ENCODE measurements around the gene GRIA2.

DNA sequence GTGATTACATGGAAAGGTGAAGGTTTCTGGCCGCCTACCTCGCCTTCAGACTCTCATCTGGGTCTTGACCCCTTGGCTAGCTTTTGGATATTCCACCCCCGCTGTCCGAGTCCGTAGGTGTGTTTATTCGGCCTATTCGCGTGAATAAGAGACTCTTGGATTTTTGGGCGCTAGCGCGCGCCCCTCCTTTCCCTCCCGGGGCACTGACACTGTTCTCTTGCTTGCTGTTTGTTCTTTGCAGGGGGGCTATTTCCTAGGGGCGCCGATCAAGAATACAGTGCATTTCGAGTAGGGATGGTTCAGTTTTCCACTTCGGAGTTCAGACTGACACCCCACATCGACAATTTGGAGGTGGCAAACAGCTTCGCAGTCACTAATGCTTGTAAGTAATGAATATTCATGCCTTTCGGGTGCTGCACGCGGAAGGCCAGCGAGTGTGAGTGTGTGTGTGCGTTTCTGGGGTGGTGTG is 932 bp downstream of the GRIA2 start:
- TF ChIP-seq, protein P1, sequence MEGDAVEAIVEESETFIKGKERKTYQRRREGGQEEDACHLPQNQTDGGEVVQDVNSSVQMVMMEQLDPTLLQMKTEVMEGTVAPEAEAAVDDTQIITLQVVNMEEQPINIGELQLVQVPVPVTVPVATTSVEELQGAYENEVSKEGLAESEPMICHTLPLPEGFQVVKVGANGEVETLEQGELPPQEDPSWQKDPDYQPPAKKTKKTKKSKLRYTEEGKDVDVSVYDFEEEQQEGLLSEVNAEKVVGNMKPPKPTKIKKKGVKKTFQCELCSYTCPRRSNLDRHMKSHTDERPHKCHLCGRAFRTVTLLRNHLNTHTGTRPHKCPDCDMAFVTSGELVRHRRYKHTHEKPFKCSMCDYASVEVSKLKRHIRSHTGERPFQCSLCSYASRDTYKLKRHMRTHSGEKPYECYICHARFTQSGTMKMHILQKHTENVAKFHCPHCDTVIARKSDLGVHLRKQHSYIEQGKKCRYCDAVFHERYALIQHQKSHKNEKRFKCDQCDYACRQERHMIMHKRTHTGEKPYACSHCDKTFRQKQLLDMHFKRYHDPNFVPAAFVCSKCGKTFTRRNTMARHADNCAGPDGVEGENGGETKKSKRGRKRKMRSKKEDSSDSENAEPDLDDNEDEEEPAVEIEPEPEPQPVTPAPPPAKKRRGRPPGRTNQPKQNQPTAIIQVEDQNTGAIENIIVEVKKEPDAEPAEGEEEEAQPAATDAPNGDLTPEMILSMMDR (IDR thresholded peaks at IDR 0.05) = no peak
- TF ChIP-seq EZH2 (IDR thresholded peaks at IDR 0.05) = peak; percentile 56
